Inferior parietal cortex (tissue), 1 donor: ENCODE results near the gene ZNF487.
"Not testable (repeated sequence)": the region's sequence is repeated elsewhere in the genome, so short reads cannot be mapped to it uniquely, and the experiment has no call there.

Source experiments
- DNase-seq: peaks from one replicate; pipeline ENCODE4 v3.0.0-alpha.2; 2016; ENCODE audit errors: extremely low spot score

Gene ZNF487

GRCh38 chr10:43404704-43405084 is 32.2 kb upstream of the ZNF487 start:
- no peak for DNase-seq

- DNase-seq, result no peak
These were observed 29.7 kb upstream of the ZNF487 start for GRCh38 chr10:43407148-43407575.

- peak; percentile 77 for DNase-seq
These were observed 29.2 kb upstream of the ZNF487 start for GRCh38 chr10:43407576-43408330.

GRCh38 chr10:43408331-43408709 is 28.6 kb upstream of the ZNF487 start:
- DNase-seq, result no peak

GRCh38 chr10:43408710-43409384 is 28.1 kb upstream of the ZNF487 start, which contains the start of gene HNRNPF:
Gene HNRNPF, minus strand, starts transcription at chr10:43409186. Its CDS starts 21,302 bp downstream, at chr10:43387884.
- peak; percentile 95 for DNase-seq

- no peak for DNase-seq
These were observed 27.4 kb upstream of the ZNF487 start for GRCh38 chr10:43409385-43410109.

GRCh38 chr10:43410345-43410744 is 26.6 kb upstream of the ZNF487 start:
- DNase-seq, result no peak

GRCh38 chr10:43411536-43411935 is 25.4 kb upstream of the ZNF487 start:
- DNase-seq, result no peak

- no peak for DNase-seq
These were observed 21.4 kb upstream of the ZNF487 start for GRCh38 chr10:43415544-43415943.

GRCh38 chr10:43417950-43418768 is 18.8 kb upstream of the ZNF487 start:
- peak; percentile 72 for DNase-seq

GRCh38 chr10:43419997-43420368 is 16.9 kb upstream of the ZNF487 start:
- no peak for DNase-seq

- peak; percentile 78 for DNase-seq
These were observed 16.3 kb upstream of the ZNF487 start for GRCh38 chr10:43420369-43421200.

GRCh38 chr10:43421201-43421507 is 15.8 kb upstream of the ZNF487 start:
- DNase-seq, result no peak

- DNase-seq, result no peak
These were observed 15.4 kb upstream of the ZNF487 start for GRCh38 chr10:43421519-43421918.

- DNase-seq, result not testable (repeated sequence)
These were observed 15.0 kb upstream of the ZNF487 start for GRCh38 chr10:43421944-43422343.

GRCh38 chr10:43424416-43424815 is 12.5 kb upstream of the ZNF487 start:
- DNase-seq, result no peak

GRCh38 chr10:43426476-43426875 is 10.4 kb upstream of the ZNF487 start:
- DNase-seq, result not testable (repeated sequence)

- DNase-seq, result no peak
These were observed 9.6 kb upstream of the ZNF487 start for GRCh38 chr10:43427166-43427825.

GRCh38 chr10:43430926-43431663 is 5.8 kb upstream of the ZNF487 start:
- DNase-seq, result no peak
